GM19099 (cell line): ENCODE data around the gene ACAP1.

Experiments used
- POLR2A ChIP-seq: IDR thresholded peaks from 3 replicates; pipeline ENCODE4 v1.6.1; 2011; ENCODE audit warnings: low read depth; ENCODE audit not compliant: insufficient read length; ENCODE audit errors: extremely low read depth

ACAP1 gene

GRCh38 chr17:7380855-7381683 lies 44.7 kb downstream of the ACAP1 start, which contains the start of gene TNK1:
TNK1 (plus strand) TSS chr17:7381089; CDS start chr17:7382927, 1,838 bp downstream.
- TF ChIP-seq POLR2A: no peak

GRCh38 chr17:7382901-7383300 lies 46.6 kb downstream of the ACAP1 start:
- no peak for TF ChIP-seq POLR2A

GRCh38 chr17:7383371-7383741 lies 47.0 kb downstream of the ACAP1 start:
- no peak for TF ChIP-seq POLR2A

- TF ChIP-seq POLR2A: peak; percentile 36
Observed at GRCh38 chr17:7383742-7384488, 47.6 kb downstream of the ACAP1 start.

- TF ChIP-seq POLR2A: no peak
Observed at GRCh38 chr17:7384489-7385081, 48.3 kb downstream of the ACAP1 start.

- no peak for TF ChIP-seq POLR2A
Observed at GRCh38 chr17:7388856-7389255, 52.5 kb downstream of the ACAP1 start.

- TF ChIP-seq POLR2A: no peak
Observed at GRCh38 chr17:7389924-7390910, 53.9 kb downstream of the ACAP1 start.

- no peak for TF ChIP-seq POLR2A
Observed at GRCh38 chr17:7391307-7391706, 55.0 kb downstream of the ACAP1 start.

- no peak for TF ChIP-seq POLR2A
Observed at GRCh38 chr17:7392696-7393612, 56.6 kb downstream of the ACAP1 start.

GRCh38 chr17:7393613-7394451 lies 57.5 kb downstream of the ACAP1 start:
- TF ChIP-seq POLR2A: peak; percentile 53

- peak; percentile 75 for TF ChIP-seq POLR2A
Observed at GRCh38 chr17:7394452-7395191, 58.3 kb downstream of the ACAP1 start, which contains the start of gene PLSCR3. PLSCR3 (minus strand) TSS chr17:7394525; CDS start chr17:7394110, 415 bp downstream.

- no peak for TF ChIP-seq POLR2A
Observed at GRCh38 chr17:7396147-7396546, 59.8 kb downstream of the ACAP1 start.

GRCh38 chr17:7398612-7399011 lies 62.3 kb downstream of the ACAP1 start:
- no peak for TF ChIP-seq POLR2A
